NCI-H128 (cell line): Measurements from ENCODE around the gene IL20.
A peak's percentile ranks its signal among the peaks of the same experiment; 100 is the strongest.

Experiments
- DNase-seq: peaks from one replicate; lab custom pipeline; 2025; ENCODE audit not compliant: unreplicated experiment; lab: John Stamatoyannopoulos, UW

The IL20 gene

DNA sequence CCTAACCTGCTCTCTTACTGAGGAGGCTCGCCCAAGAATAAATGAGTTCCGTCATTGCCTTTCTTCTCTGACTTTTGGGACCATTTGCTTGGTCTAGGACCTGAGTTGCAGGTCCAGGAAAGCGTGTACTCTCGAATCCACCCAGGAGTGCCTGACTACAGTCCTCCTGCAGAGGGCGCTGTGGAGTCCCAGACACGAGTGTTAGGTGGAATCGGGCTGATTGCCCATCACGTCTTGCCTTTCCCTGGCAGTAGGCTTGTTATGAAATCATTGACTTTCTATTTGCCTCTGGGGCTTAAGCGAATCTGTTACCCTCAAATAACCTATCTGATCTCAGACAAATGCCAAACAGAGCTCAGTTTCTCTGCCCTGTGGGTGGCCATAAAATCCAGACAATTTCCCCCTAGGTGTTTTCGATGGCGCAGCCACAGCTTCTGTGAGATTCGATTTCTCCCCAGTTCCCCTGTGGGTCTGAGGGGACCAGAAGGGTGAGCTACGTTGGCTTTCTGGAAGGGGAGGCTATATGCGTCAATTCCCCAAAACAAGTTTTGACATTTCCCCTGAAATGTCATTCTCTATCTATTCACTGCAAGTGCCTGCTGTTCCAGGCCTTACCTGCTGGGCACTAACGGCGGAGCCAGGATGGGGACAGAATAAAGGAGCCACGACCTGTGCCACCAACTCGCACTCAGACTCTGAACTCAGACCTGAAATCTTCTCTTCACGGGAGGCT, at the start of gene IL20:
Gene IL20 (plus strand): TSS at position 685 of the 733 bp plus-strand sequence. CDS start 230 bp downstream, outside the sequence.
- DNase-seq = peak; percentile 71

- no peak for DNase-seq
Measured at GRCh38 chr1:206816390-206817287, 48.8 kb upstream of the IL20 start.

GRCh38 chr1:206821493-206821892, 43.9 kb upstream of the IL20 start:
- DNase-seq = no peak

DNA sequence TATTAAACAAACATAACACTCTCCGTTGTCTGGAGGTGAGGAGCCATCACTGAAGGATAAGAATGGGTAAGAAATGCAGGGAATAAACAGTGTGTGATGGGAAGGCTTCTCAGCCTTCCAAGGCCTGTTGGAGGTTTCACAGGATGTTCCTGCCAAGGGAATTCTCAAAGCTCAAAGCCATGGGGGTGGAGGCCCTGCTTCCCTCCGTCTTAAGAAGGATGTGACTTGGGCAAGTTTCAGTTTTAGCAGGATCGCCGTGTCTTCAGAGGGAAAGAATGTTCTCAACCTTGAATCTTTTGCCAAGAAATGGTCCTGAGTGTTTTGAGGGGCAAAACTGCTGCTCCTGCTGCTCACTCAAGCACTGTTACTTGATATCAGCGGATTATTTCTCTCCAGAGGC, 41.7 kb upstream of the IL20 start:
- no peak for DNase-seq

GRCh38 chr1:206824331-206824730, 41.1 kb upstream of the IL20 start:
- DNase-seq = no peak

GRCh38 chr1:206826394-206826793, 39.0 kb upstream of the IL20 start:
- DNase-seq = no peak

DNA sequence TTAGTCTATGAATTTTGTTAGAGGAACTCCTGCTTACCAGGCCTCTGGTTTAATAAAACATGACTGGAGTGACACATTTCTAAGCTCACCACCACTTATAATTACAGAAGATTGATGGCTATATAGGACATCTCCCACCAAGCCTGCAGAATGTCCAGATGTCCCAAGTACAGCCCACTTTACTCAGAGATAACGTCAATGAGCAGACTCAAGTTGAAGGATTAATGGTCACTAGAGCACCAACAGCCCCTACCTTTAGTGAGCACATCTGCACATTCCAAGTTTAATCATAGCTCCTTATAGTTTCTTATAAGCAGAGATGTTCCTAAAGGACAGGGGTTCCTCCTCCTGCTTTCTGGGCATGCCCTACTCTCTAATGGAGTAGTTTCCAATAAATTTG, 37.4 kb upstream of the IL20 start:
- no peak for DNase-seq

DNA sequence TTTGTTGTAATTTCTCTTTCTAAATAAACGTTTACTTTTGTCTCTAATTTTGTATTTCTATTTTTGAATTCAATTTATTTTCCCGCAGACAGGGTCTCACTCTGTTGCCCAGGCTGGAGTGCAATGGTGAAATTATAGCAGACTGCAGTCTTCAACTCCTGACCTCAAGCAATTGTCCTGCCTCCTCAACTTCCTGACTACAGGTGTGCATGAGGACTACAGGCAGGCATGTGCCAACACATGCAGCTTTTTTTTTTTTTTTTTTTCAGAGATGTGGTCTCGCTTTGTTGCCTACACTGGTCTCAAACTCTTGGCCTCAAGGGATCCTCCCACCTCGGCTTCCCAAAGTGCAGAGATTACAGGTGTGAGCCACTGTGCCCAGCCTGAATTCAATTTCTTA, 36.7 kb upstream of the IL20 start:
- DNase-seq = no peak

DNA sequence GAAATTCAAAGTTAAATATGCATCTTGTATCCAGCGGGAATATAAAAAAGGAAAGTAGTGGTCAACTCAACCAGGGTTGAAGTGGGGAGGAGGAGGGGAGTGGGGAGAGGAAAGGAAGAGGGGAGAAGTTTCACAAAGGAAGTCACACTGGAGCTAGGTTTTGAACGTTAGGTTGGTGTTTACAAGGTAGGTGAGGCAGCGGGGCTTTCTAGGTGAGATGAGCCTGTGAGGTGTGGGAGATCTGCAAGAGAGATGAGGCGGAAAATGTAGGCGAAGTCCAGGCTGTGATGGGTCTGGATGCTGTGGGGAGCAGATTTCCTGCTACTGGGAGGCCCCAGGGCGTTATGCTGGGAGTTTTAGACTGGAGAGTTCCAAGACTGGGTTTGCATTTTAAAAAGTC, 36.1 kb upstream of the IL20 start:
- no peak for DNase-seq

DNA sequence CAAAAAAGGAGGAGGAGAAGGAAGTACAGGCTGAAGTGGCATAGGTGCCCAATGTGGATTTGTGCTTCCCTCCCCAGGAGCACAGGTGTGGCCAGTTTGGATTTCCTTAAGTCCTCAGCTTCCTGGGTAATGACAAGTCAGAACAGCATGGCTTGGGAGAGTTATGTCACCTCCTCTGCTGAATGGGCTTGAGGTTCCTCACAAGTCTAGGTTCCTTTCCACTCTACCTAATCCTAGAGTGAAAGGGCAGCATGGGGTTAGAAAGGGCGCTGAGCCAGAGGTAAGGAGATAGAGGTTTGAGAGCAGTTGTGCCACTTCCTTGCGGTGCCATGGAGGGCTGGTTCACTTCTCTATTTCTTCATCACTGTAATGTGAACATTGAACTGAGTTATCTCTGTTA, 35.5 kb upstream of the IL20 start:
- no peak for DNase-seq

GRCh38 chr1:206831650-206832049, 33.8 kb upstream of the IL20 start:
- DNase-seq = no peak

GRCh38 chr1:206832352-206832880, 33.0 kb upstream of the IL20 start:
- no peak for DNase-seq

DNA sequence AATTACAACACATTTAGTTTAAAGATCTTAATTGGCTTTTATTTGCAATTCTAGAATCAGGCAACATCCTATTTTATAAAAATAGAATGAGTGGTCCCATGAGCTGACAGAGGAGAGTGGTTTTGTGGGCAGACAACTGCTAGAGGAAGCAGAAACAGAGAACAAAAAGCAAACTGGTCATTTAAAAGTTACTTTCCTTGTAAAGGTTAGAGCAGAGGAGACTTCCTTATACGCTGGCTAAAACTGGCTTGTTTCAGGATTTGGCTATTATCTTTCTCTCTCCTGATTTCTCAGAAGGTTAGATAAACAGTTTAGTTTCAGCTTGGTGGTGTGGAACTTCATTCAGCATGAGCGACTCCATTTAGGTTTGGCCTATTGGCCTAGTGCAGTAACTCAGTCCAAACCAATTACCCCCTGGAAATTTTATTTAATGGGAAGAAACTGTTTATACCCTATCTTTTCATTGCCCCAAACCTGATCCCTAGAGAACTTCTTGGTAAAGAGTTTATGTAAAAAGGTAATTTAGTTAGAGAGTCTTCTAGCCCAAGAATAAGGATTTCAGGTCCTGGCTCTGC, 32.2 kb upstream of the IL20 start:
- DNase-seq = no peak

GRCh38 chr1:206833801-206834200, 31.6 kb upstream of the IL20 start:
- DNase-seq = no peak

- DNase-seq = no peak
Measured at GRCh38 chr1:206834217-206834616, 31.2 kb upstream of the IL20 start.

- DNase-seq = no peak
Measured at GRCh38 chr1:206834711-206835110, 30.7 kb upstream of the IL20 start.

- no peak for DNase-seq
Measured at GRCh38 chr1:206835186-206835585, 30.2 kb upstream of the IL20 start.

GRCh38 chr1:206836111-206836510, 29.3 kb upstream of the IL20 start:
- no peak for DNase-seq

GRCh38 chr1:206839006-206839560, 26.3 kb upstream of the IL20 start:
- DNase-seq = no peak

- no peak for DNase-seq
Measured at GRCh38 chr1:206839857-206840256, 25.6 kb upstream of the IL20 start.

- DNase-seq = no peak
Measured at GRCh38 chr1:206841609-206842323, 23.7 kb upstream of the IL20 start.
